CD14-positive monocyte (primary cell): Measurements from ENCODE around the gene FCHO2. TPM values are rescaled to one million over a fixed set of nuclear protein-coding genes. Genes with fewer than 3 reads are reported as not detected.
A peak's percentile ranks its signal among the peaks of the same experiment; 100 is the strongest.
"Not testable (repeated sequence)": the region's sequence is repeated elsewhere in the genome, so short reads cannot be mapped to it uniquely, and the experiment has no call there.

Source experiments
- DNase-seq, 3 donors: peaks; one replicate each; pipeline ENCODE4 v3.0.0-alpha.2; 2011 to 2022
- H2AFZ ChIP-seq: 2 replicates; pipeline ENCODE4 v1.6.0; 2012; ENCODE audit warnings: mild to moderate bottlenecking, low read depth, low read length, inconsistent platforms; ENCODE audit not compliant: insufficient read depth, poor library complexity, severe bottlenecking
- H3K27ac ChIP-seq, 2 donors: 1 replicate in 1 of 2; 2 replicates in 1 of 2; pipeline ENCODE4 v1.5.1; 2012 to 2013; ENCODE audit warnings: low read length in 2 of 2, control low read depth in 1 of 2, inconsistent platforms in 1 of 2, low read depth in 1 of 2, mild to moderate bottlenecking in 1 of 2
- H3K27me3 ChIP-seq, 2 donors: one replicate each; pipeline versions ENCODE4 v1.6.0 to v1.6.1; 2011 to 2013; ENCODE audit warnings: low read length in 2 of 2; ENCODE audit not compliant: control insufficient read depth in 2 of 2, insufficient read depth in 2 of 2
- H3K36me3 ChIP-seq, 2 donors: replicated peaks in 1 of 2; 1 replicate in 1 of 2; 2 replicates in 1 of 2; pipeline versions ENCODE4 v1.5.1 to v1.6.1; 2012 to 2013; ENCODE audit warnings: low read length in 2 of 2, control low read depth in 1 of 2, inconsistent platforms in 1 of 2, mild to moderate bottlenecking in 1 of 2; ENCODE audit not compliant: insufficient read depth in 2 of 2, control insufficient read depth in 1 of 2
- H3K4me1 ChIP-seq, 2 donors: 1 replicate in 1 of 2; 2 replicates in 1 of 2; pipeline versions ENCODE4 v1.5.1 to v1.6.1; 2012 to 2013; ENCODE audit warnings: low read length in 2 of 2, control low read depth in 1 of 2, inconsistent platforms in 1 of 2, mild to moderate bottlenecking in 1 of 2, moderate library complexity in 1 of 2; ENCODE audit not compliant: insufficient read depth in 2 of 2, control insufficient read depth in 1 of 2
- H3K4me2 ChIP-seq: replicated peaks from 2 replicates; pipeline ENCODE3; 2012; ENCODE audit warnings: low read length, moderate library complexity, mild to moderate bottlenecking; ENCODE audit not compliant: poor library complexity, severe bottlenecking; ENCODE audit errors: extremely low read depth
- H3K4me3 ChIP-seq, 3 experiments: fragments of 200-600 bp in 1 of 3; sonication (generic) in 1 of 3; replicated peaks in 1 of 3; 1 replicate in 2 of 3; 2 replicates in 1 of 3; pipeline ENCODE4 v1.5.1; 2011 to 2013; ENCODE audit warnings: low read length in 3 of 3, mild to moderate bottlenecking in 3 of 3, control low read depth in 2 of 3, low read depth in 2 of 3, inconsistent platforms in 1 of 3, moderate library complexity in 1 of 3
- H3K79me2 ChIP-seq: 2 replicates; pipeline ENCODE4 v1.6.0; 2012; ENCODE audit warnings: mild to moderate bottlenecking, control low read depth, inconsistent platforms, low read length, moderate library complexity; ENCODE audit not compliant: insufficient read depth
- H3K9ac ChIP-seq: 2 replicates; pipeline ENCODE4 v1.6.0; 2017; ENCODE audit warnings: low read length, mild to moderate bottlenecking; ENCODE audit not compliant: insufficient read depth, poor library complexity, severe bottlenecking
- H3K9me3 ChIP-seq, 2 donors: replicated peaks in 1 of 2; 1 replicate in 1 of 2; 2 replicates in 1 of 2; pipeline versions ENCODE4 v1.5.1 to v1.6.1; 2012 to 2013; ENCODE audit warnings: low read length in 2 of 2, control low read depth in 1 of 2; ENCODE audit not compliant: control insufficient read depth in 1 of 2, insufficient read depth in 1 of 2
- H4K20me1 ChIP-seq: 2 replicates; pipeline ENCODE4 v1.6.0; 2012; ENCODE audit warnings: mild to moderate bottlenecking, low read length, control low read depth, moderate library complexity; ENCODE audit not compliant: insufficient read depth
- H3K27ac Mint-ChIP-seq, 7 donors: one replicate each; pipeline ENCODE4 v1.8.0; 2020; ENCODE audit warnings: mild to moderate bottlenecking in 7 of 7, mixed read lengths in 7 of 7, moderate library complexity in 6 of 7, inconsistent platforms in 2 of 7
- H3K27me3 Mint-ChIP-seq, 3 donors: one replicate each; pipeline ENCODE4 v1.8.0; 2021 to 2022; ENCODE audit warnings: low read depth in 3 of 3, mild to moderate bottlenecking in 3 of 3, mixed read lengths in 3 of 3, moderate library complexity in 3 of 3, inconsistent platforms in 1 of 3
- H3K36me3 Mint-ChIP-seq, 2 donors: one replicate each; pipeline ENCODE4 v1.8.0; 2020; ENCODE audit warnings: mixed read lengths in 2 of 2, inconsistent platforms in 1 of 2, mild to moderate bottlenecking in 1 of 2
- H3K4me1 Mint-ChIP-seq: one replicate; pipeline ENCODE4 v1.8.0; 2020; ENCODE audit warnings: mild to moderate bottlenecking, mixed read lengths
- H3K4me3 Mint-ChIP-seq, 2 donors: one replicate each; pipeline ENCODE4 v1.8.0; 2020; ENCODE audit warnings: mild to moderate bottlenecking in 2 of 2, mixed read lengths in 2 of 2, moderate library complexity in 1 of 2
- H3K9me3 Mint-ChIP-seq, 7 donors: one replicate each; pipeline ENCODE4 v1.8.0; 2020 to 2022; ENCODE audit warnings: mixed read lengths in 7 of 7, mild to moderate bottlenecking in 6 of 7, moderate library complexity in 6 of 7, inconsistent platforms in 2 of 7
- CTCF ChIP-seq: fragments of 200-600 bp; IDR thresholded peaks from one replicate; pipeline ENCODE4 v1.8.0; 2022; ENCODE audit warnings: antibody characterized with exemption, mild to moderate bottlenecking
- WGBS: methylation state at CpG from one replicate; pipeline ENCODE4 v1.1.5; 2013; ENCODE audit warnings: missing lambda C conversion rate; ENCODE audit not compliant: insufficient coverage; 5-methylcytosine and 5-hydroxymethylcytosine counted together
- intact Hi-C, 2 donors: fragments of 100-400 bp; cut with micrococcal nuclease; formaldehyde crosslinking; loops; one replicate each; pipeline versions ENCODE4 v1.15.0 to v1.15.1; 2023
- polyA plus RNA-seq, 3 donors: library from polyadenylated mRNA; depleted of rRNA in 1 of 3; unstranded in 2 of 3; stranded (reverse) in 1 of 3; fragments of 300-500 nt in 2 of 3; fragments of >200 nt in 1 of 3; fragmentation: Illumina TruSeq in 2 of 3; gene quantifications; 1 replicate in 2 of 3; 2 replicates in 1 of 3; pipeline ENCODE4 v1.2.3, GENCODE V29; 2012 to 2021

Gene FCHO2
- polyA plus RNA-seq, 3 donors, result 8.3 to 10.1 (median 9.9) TPM

DNA sequence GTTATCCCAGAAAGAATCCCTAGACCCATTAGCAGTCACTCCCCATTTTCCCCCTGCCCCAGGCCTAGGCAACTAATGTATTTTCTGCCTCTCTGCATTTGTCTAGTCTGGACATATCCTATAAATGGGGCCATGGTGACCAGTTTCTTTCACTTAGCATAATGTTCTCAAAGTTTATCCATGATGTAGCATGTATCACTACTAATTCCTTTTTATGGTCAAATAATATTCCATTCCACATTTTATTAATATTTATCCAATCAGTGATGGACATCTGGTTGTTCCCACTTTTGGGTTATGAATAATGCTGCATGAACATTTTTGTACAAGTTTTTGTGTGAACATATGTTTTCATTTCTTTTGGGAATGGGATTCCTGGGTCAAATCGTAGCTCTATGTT is 1.5 kb downstream of the FCHO2 start:
- Histone ChIP-seq H3K27ac (no peak overlapping the region), H3K4me2 (peak overlapping the region; percentile 84), H3K9ac (no peak overlapping the region), H3K27me3 (peaks cover 0 to 35% of the 10 kb centered on the region in 2 donors), H4K20me1 (peaks cover 52% of the 10 kb centered on the region), H2AFZ (no peak overlapping the region), H3K79me2 (peaks cover 25% of the 10 kb centered on the region), H3K36me3 (no peaks in the 10 kb centered on the region), H3K4me1 (peaks cover 20 to 32% of the 10 kb centered on the region in 2 donors), H3K9me3 (no peaks in the 10 kb centered on the region), H3K4me3 (peak overlapping the region in 2 of 3 experiments; percentile 84 to 86)
- DNase-seq, result no peak
- intact Hi-C loops, result loop anchor here in 1 of 2 donors (5.0 kb wide), 1 partner anchor 140 kb away; the partner anchor contains the start of gene TNPO1
- H3K4me1 Mint-ChIP-seq, result peaks cover 25% of the 10 kb centered on the region
- H3K27ac Mint-ChIP-seq, result peak overlapping the region in 1 of 7 donors; percentile 64
- no peaks in the 10 kb centered on the region for H3K9me3 Mint-ChIP-seq
- H3K36me3 Mint-ChIP-seq, result peaks cover 4 to 13% of the 10 kb centered on the region in 2 donors
- peak overlapping the region; percentile 85 to 93 for H3K4me3 Mint-ChIP-seq
- WGBS, result no CpG with 5 or more reads among the region's 1 CpG
- peaks cover 10 to 17% (median 13%) of the 10 kb centered on the region in 3 donors for H3K27me3 Mint-ChIP-seq
- no peak for TF ChIP-seq CTCF

GRCh38 chr5:72959257-72959656 is 3.4 kb downstream of the FCHO2 start:
- H3K27me3 Mint-ChIP-seq, result peaks cover 10 to 17% (median 10%) of the 10 kb centered on the region in 3 donors
- H2AFZ ChIP-seq, result no peak overlapping the region

GRCh38 chr5:72974481-72974880 is 18.6 kb downstream of the FCHO2 start:
- H3K27me3 ChIP-seq, H3K4me1 Mint-ChIP-seq, H3K9me3 ChIP-seq, H3K4me3 Mint-ChIP-seq, DNase-seq, H3K4me2 ChIP-seq, H3K27me3 Mint-ChIP-seq, H3K9ac ChIP-seq, intact Hi-C loops, H3K4me3 ChIP-seq, H3K27ac ChIP-seq, H3K4me1 ChIP-seq, H3K36me3 ChIP-seq, H3K36me3 Mint-ChIP-seq, H3K27ac Mint-ChIP-seq, H3K79me2 ChIP-seq, H2AFZ ChIP-seq: not testable (repeated sequence)
- peaks cover 30% of the 10 kb centered on the region for H4K20me1 ChIP-seq
- H3K9me3 Mint-ChIP-seq, result peaks cover 2 to 17% (median 10%) of the 10 kb centered on the region in 7 donors
- WGBS, result no CpG with 5 or more reads among the region's 5 CpGs

More at GRCh38 chr5:72959257-72959656, 3.4 kb downstream of the FCHO2 start:
- H3K9me3 ChIP-seq, result no peaks in the 10 kb centered on the region
- H3K36me3 ChIP-seq, result no peaks in the 10 kb centered on the region
- peaks cover 26% of the 10 kb centered on the region for H3K79me2 ChIP-seq
- TF ChIP-seq CTCF, result no peak
- no peak for DNase-seq
- Mint-ChIP-seq H3K9me3 (no peaks in the 10 kb centered on the region), H3K4me3 (no peak overlapping the region), H3K4me1 (peaks cover 22% of the 10 kb centered on the region), H3K27ac (no peak overlapping the region), H3K36me3 (peaks cover 4 to 11% of the 10 kb centered on the region in 2 donors)
- WGBS, result no CpG with 5 or more reads among the region's 1 CpG
- no peak overlapping the region for H3K9ac ChIP-seq
- no peak overlapping the region for H3K4me2 ChIP-seq
- no peak overlapping the region for H3K27ac ChIP-seq
- peaks cover 0 to 28% of the 10 kb centered on the region in 2 donors for H3K27me3 ChIP-seq
- H4K20me1 ChIP-seq, result peaks cover 71% of the 10 kb centered on the region
- H3K4me3 ChIP-seq, result no peak overlapping the region
- peaks cover 16 to 22% of the 10 kb centered on the region in 2 donors for H3K4me1 ChIP-seq
- intact Hi-C loops, result loop anchor here in 1 of 2 donors (5.0 kb wide), 1 partner anchor 142 kb away; the partner anchor contains the start of gene TNPO1
